GM19043 (cell line): ENCODE measurements around the gene NABP2.
"Not testable (repeated sequence)": the region's sequence is repeated elsewhere in the genome, so short reads cannot be mapped to it uniquely, and the experiment has no call there.

ENCODE experiments used
- ATAC-seq: cut with Tn5 transposase; IDR thresholded peaks from one replicate; pipeline ENCODE4 v1.9.1; 2021; ENCODE audit warnings: low read depth; ENCODE audit not compliant: unreplicated experiment

The NABP2 gene

GRCh38 chr12:56266693-56267442 lies 42.7 kb downstream of the NABP2 start, which contains the start of gene COQ10A:
Gene COQ10A, plus strand, starts transcription at chr12:56266942. Its CDS starts 177 bp downstream, at chr12:56267119.
- ATAC-seq = peak; percentile 86

GRCh38 chr12:56267443-56268071 lies 43.4 kb downstream of the NABP2 start:
- no peak for ATAC-seq

- ATAC-seq = no peak
These were observed 46.9 kb downstream of the NABP2 start for GRCh38 chr12:56271031-56271430.

GRCh38 chr12:56272468-56272867 lies 48.3 kb downstream of the NABP2 start:
- not testable (repeated sequence) for ATAC-seq

- no peak for ATAC-seq
These were observed 50.2 kb downstream of the NABP2 start for GRCh38 chr12:56274299-56274698.

GRCh38 chr12:56278905-56279304 lies 54.8 kb downstream of the NABP2 start:
- ATAC-seq = no peak
